ENCODE measurements around the gene NF1.

The NF1 gene

GRCh38 chr17:31061678-31062077 is 33.1 kb upstream of the NF1 start:
- Histone ChIP-seq H3K9me3 (ENCODE audit: low read length) (no peaks in the 10 kb centered on the region), H3K27ac (ENCODE audit: low read depth, low read length) (no peak overlapping the region), H3K27me3 (ENCODE audit: control insufficient read depth in 1 of 2, insufficient read depth in 2 of 2, low read length in 2 of 2) (no peaks in the 10 kb centered on the region), H3K4me3 (ENCODE audit: low read depth in 1 of 2, low read length in 2 of 2) (no peak overlapping the region), H3K4me1 (ENCODE audit: insufficient read depth, low read length) (no peaks in the 10 kb centered on the region), H3K36me3 (ENCODE audit: insufficient read depth, low read length) (no peaks in the 10 kb centered on the region), H3K9ac (ENCODE audit: low read length) (no peak overlapping the region)

- H3K4me3 ChIP-seq (ENCODE audit: low read depth in 1 of 2, low read length in 2 of 2) = no peak overlapping the region
- H3K9ac ChIP-seq (ENCODE audit: low read length) = no peak overlapping the region
- no peaks in the 10 kb centered on the region for H3K4me1 ChIP-seq (ENCODE audit: insufficient read depth, low read length)
- no peak overlapping the region for H3K27ac ChIP-seq (ENCODE audit: low read depth, low read length)
- H3K27me3 ChIP-seq (ENCODE audit: control insufficient read depth in 1 of 2, insufficient read depth in 2 of 2, low read length in 2 of 2) = no peaks in the 10 kb centered on the region
- H3K36me3 ChIP-seq (ENCODE audit: insufficient read depth, low read length) = no peaks in the 10 kb centered on the region
- H3K9me3 ChIP-seq (ENCODE audit: low read length) = no peaks in the 10 kb centered on the region
Observed at GRCh38 chr17:31062346-31062745, 32.4 kb upstream of the NF1 start.

GRCh38 chr17:31064707-31065106 is 30.1 kb upstream of the NF1 start:
- no peaks in the 10 kb centered on the region for H3K9me3 ChIP-seq (ENCODE audit: low read length)
- no peaks in the 10 kb centered on the region for H3K4me1 ChIP-seq (ENCODE audit: insufficient read depth, low read length)

GRCh38 chr17:31067691-31068184 is 27.0 kb upstream of the NF1 start:
- H3K27ac ChIP-seq (ENCODE audit: low read depth, low read length) = no peak overlapping the region
- H3K9ac ChIP-seq (ENCODE audit: low read length) = no peak overlapping the region
- H3K4me3 ChIP-seq (ENCODE audit: low read depth in 1 of 2, low read length in 2 of 2) = no peak overlapping the region
- H3K9me3 ChIP-seq (ENCODE audit: low read length) = no peaks in the 10 kb centered on the region
- no peaks in the 10 kb centered on the region for H3K4me1 ChIP-seq (ENCODE audit: insufficient read depth, low read length)
- no peaks in the 10 kb centered on the region for H3K36me3 ChIP-seq (ENCODE audit: insufficient read depth, low read length)
- no peaks in the 10 kb centered on the region for H3K27me3 ChIP-seq (ENCODE audit: control insufficient read depth in 1 of 2, insufficient read depth in 2 of 2, low read length in 2 of 2)

More at GRCh38 chr17:31064707-31065106, 30.1 kb upstream of the NF1 start:
- H3K9ac ChIP-seq (ENCODE audit: low read length) = no peak overlapping the region
- no peak overlapping the region for H3K4me3 ChIP-seq (ENCODE audit: low read depth in 1 of 2, low read length in 2 of 2)
- H3K36me3 ChIP-seq (ENCODE audit: insufficient read depth, low read length) = no peaks in the 10 kb centered on the region
- no peaks in the 10 kb centered on the region for H3K27me3 ChIP-seq (ENCODE audit: control insufficient read depth in 1 of 2, insufficient read depth in 2 of 2, low read length in 2 of 2)
- H3K27ac ChIP-seq (ENCODE audit: low read depth, low read length) = no peak overlapping the region

GRCh38 chr17:31068291-31068690 is 26.5 kb upstream of the NF1 start:
- H3K9me3 ChIP-seq (ENCODE audit: low read length) = no peaks in the 10 kb centered on the region
- no peak overlapping the region for H3K27ac ChIP-seq (ENCODE audit: low read depth, low read length)
- H3K9ac ChIP-seq (ENCODE audit: low read length) = no peak overlapping the region
- no peaks in the 10 kb centered on the region for H3K4me1 ChIP-seq (ENCODE audit: insufficient read depth, low read length)
- H3K4me3 ChIP-seq (ENCODE audit: low read depth in 1 of 2, low read length in 2 of 2) = no peak overlapping the region
- no peaks in the 10 kb centered on the region for H3K27me3 ChIP-seq (ENCODE audit: control insufficient read depth in 1 of 2, insufficient read depth in 2 of 2, low read length in 2 of 2)
- no peaks in the 10 kb centered on the region for H3K36me3 ChIP-seq (ENCODE audit: insufficient read depth, low read length)

GRCh38 chr17:31072186-31072585 is 22.6 kb upstream of the NF1 start:
- no peaks in the 10 kb centered on the region for H3K27me3 ChIP-seq (ENCODE audit: control insufficient read depth in 1 of 2, insufficient read depth in 2 of 2, low read length in 2 of 2)
- H3K4me1 ChIP-seq (ENCODE audit: insufficient read depth, low read length) = no peaks in the 10 kb centered on the region
- no peak overlapping the region for H3K27ac ChIP-seq (ENCODE audit: low read depth, low read length)
- no peaks in the 10 kb centered on the region for H3K9me3 ChIP-seq (ENCODE audit: low read length)
- no peaks in the 10 kb centered on the region for H3K36me3 ChIP-seq (ENCODE audit: insufficient read depth, low read length)
- H3K9ac ChIP-seq (ENCODE audit: low read length) = no peak overlapping the region
- H3K4me3 ChIP-seq (ENCODE audit: low read depth in 1 of 2, low read length in 2 of 2) = no peak overlapping the region

- no peaks in the 10 kb centered on the region for H3K9me3 ChIP-seq (ENCODE audit: low read length)
- no peaks in the 10 kb centered on the region for H3K27me3 ChIP-seq (ENCODE audit: control insufficient read depth in 1 of 2, insufficient read depth in 2 of 2, low read length in 2 of 2)
- no peak overlapping the region for H3K27ac ChIP-seq (ENCODE audit: low read depth, low read length)
- H3K36me3 ChIP-seq (ENCODE audit: insufficient read depth, low read length) = no peaks in the 10 kb centered on the region
- H3K9ac ChIP-seq (ENCODE audit: low read length) = no peak overlapping the region
- no peak overlapping the region for H3K4me3 ChIP-seq (ENCODE audit: low read depth in 1 of 2, low read length in 2 of 2)
- H3K4me1 ChIP-seq (ENCODE audit: insufficient read depth, low read length) = no peaks in the 10 kb centered on the region
Observed at GRCh38 chr17:31073411-31073810, 21.4 kb upstream of the NF1 start.

- no peaks in the 10 kb centered on the region for H3K27me3 ChIP-seq (ENCODE audit: control insufficient read depth in 1 of 2, insufficient read depth in 2 of 2, low read length in 2 of 2)
- no peak overlapping the region for H3K4me3 ChIP-seq (ENCODE audit: low read depth in 1 of 2, low read length in 2 of 2)
- H3K36me3 ChIP-seq (ENCODE audit: insufficient read depth, low read length) = no peaks in the 10 kb centered on the region
- H3K27ac ChIP-seq (ENCODE audit: low read depth, low read length) = no peak overlapping the region
- no peaks in the 10 kb centered on the region for H3K4me1 ChIP-seq (ENCODE audit: insufficient read depth, low read length)
- H3K9ac ChIP-seq (ENCODE audit: low read length) = no peak overlapping the region
- H3K9me3 ChIP-seq (ENCODE audit: low read length) = no peaks in the 10 kb centered on the region
Observed at GRCh38 chr17:31074772-31075555, 19.8 kb upstream of the NF1 start.

- Histone ChIP-seq H3K4me1 (ENCODE audit: insufficient read depth, low read length) (no peaks in the 10 kb centered on the region), H3K27ac (ENCODE audit: low read depth, low read length) (no peak overlapping the region)
Observed at GRCh38 chr17:31078290-31078689, 16.5 kb upstream of the NF1 start.

GRCh38 chr17:31079731-31080130 is 15.0 kb upstream of the NF1 start:
- Histone ChIP-seq H3K27ac (ENCODE audit: low read depth, low read length) (no peak overlapping the region), H3K36me3 (ENCODE audit: insufficient read depth, low read length) (no peaks in the 10 kb centered on the region), H3K27me3 (ENCODE audit: control insufficient read depth in 1 of 2, insufficient read depth in 2 of 2, low read length in 2 of 2) (no peaks in the 10 kb centered on the region), H3K4me3 (ENCODE audit: low read depth in 1 of 2, low read length in 2 of 2) (no peak overlapping the region), H3K9me3 (ENCODE audit: low read length) (no peaks in the 10 kb centered on the region), H3K9ac (ENCODE audit: low read length) (no peak overlapping the region), H3K4me1 (ENCODE audit: insufficient read depth, low read length) (no peaks in the 10 kb centered on the region)

More at GRCh38 chr17:31078290-31078689, 16.5 kb upstream of the NF1 start:
- Histone ChIP-seq H3K9ac (ENCODE audit: low read length) (no peak overlapping the region), H3K36me3 (ENCODE audit: insufficient read depth, low read length) (no peaks in the 10 kb centered on the region), H3K9me3 (ENCODE audit: low read length) (no peaks in the 10 kb centered on the region), H3K4me3 (ENCODE audit: low read depth in 1 of 2, low read length in 2 of 2) (no peak overlapping the region), H3K27me3 (ENCODE audit: control insufficient read depth in 1 of 2, insufficient read depth in 2 of 2, low read length in 2 of 2) (no peaks in the 10 kb centered on the region)

- no peaks in the 10 kb centered on the region for H3K4me1 ChIP-seq (ENCODE audit: insufficient read depth, low read length)
- no peak overlapping the region for H3K27ac ChIP-seq (ENCODE audit: low read depth, low read length)
- no peak overlapping the region for H3K9ac ChIP-seq (ENCODE audit: low read length)
- no peaks in the 10 kb centered on the region for H3K36me3 ChIP-seq (ENCODE audit: insufficient read depth, low read length)
- no peaks in the 10 kb centered on the region for H3K27me3 ChIP-seq (ENCODE audit: control insufficient read depth in 1 of 2, insufficient read depth in 2 of 2, low read length in 2 of 2)
- no peaks in the 10 kb centered on the region for H3K9me3 ChIP-seq (ENCODE audit: low read length)
- no peak overlapping the region for H3K4me3 ChIP-seq (ENCODE audit: low read depth in 1 of 2, low read length in 2 of 2)
Observed at GRCh38 chr17:31085563-31085962, 9.2 kb upstream of the NF1 start.

- no peaks in the 10 kb centered on the region for H3K4me1 ChIP-seq (ENCODE audit: insufficient read depth, low read length)
- H3K9ac ChIP-seq (ENCODE audit: low read length) = no peak overlapping the region
- H3K27ac ChIP-seq (ENCODE audit: low read depth, low read length) = no peak overlapping the region
- no peak overlapping the region for H3K4me3 ChIP-seq (ENCODE audit: low read depth in 1 of 2, low read length in 2 of 2)
- H3K27me3 ChIP-seq (ENCODE audit: control insufficient read depth in 1 of 2, insufficient read depth in 2 of 2, low read length in 2 of 2) = no peaks in the 10 kb centered on the region
- H3K36me3 ChIP-seq (ENCODE audit: insufficient read depth, low read length) = no peaks in the 10 kb centered on the region
- H3K9me3 ChIP-seq (ENCODE audit: low read length) = no peaks in the 10 kb centered on the region
Observed at GRCh38 chr17:31089471-31089870, 5.3 kb upstream of the NF1 start.
